OCI-LY1 (cell line): ENCODE data around the gene SLCO3A1.

Experiments used
- CTCF ChIP-seq: fragments of 200-600 bp; sonication (generic), shearing (Covaris generic); IDR thresholded peaks from 2 replicates; pipeline ENCODE4 v1.5.1; 2017; ENCODE audit warnings: mild to moderate bottlenecking, antibody characterized with exemption, low read length, moderate library complexity, mixed read lengths
- EZH2 ChIP-seq: fragments of 200-600 bp; sonication (generic), shearing (Covaris generic); IDR thresholded peaks from 2 replicates; pipeline ENCODE4 v1.8.0; 2017; ENCODE audit warnings: borderline replicate concordance, mixed run types, mild to moderate bottlenecking, antibody characterized with exemption, low read length, moderate library complexity, mixed read lengths

- TF ChIP-seq CTCF, result no peak
- no peak for TF ChIP-seq EZH2
These were observed 11.6 kb upstream of the SLCO3A1 start for GRCh38 chr15:91841861-91842260.
